Stimulated activated naive CD8-positive, alpha-beta T cell treated with anti-CD3 and anti-CD28 coated beads, Interleukin-15, Interleukin-2, amounts not matched to agents 100 ng/mL and 50 ng/mL, for 24 hours (primary cell): Measurements from ENCODE around the gene PTGIR.

Source experiments
- H3K27ac Mint-ChIP-seq: one replicate; pipeline ENCODE4 v1.8.0; 2021; ENCODE audit warnings: mild to moderate bottlenecking, mixed read lengths
- H3K27me3 Mint-ChIP-seq: one replicate; pipeline ENCODE4 v1.8.0; 2021; ENCODE audit warnings: mixed read lengths
- H3K36me3 Mint-ChIP-seq: one replicate; pipeline ENCODE4 v1.8.0; 2021; ENCODE audit warnings: low read depth, mixed read lengths
- H3K4me1 Mint-ChIP-seq: one replicate; pipeline ENCODE4 v1.8.0; 2021; ENCODE audit warnings: low read depth, mixed read lengths
- H3K4me3 Mint-ChIP-seq: one replicate; pipeline ENCODE4 v1.8.0; 2021; ENCODE audit warnings: mild to moderate bottlenecking, mixed read lengths
- H3K9me3 Mint-ChIP-seq: one replicate; pipeline ENCODE4 v1.8.0; 2021; ENCODE audit warnings: mixed read lengths

The PTGIR gene

DNA sequence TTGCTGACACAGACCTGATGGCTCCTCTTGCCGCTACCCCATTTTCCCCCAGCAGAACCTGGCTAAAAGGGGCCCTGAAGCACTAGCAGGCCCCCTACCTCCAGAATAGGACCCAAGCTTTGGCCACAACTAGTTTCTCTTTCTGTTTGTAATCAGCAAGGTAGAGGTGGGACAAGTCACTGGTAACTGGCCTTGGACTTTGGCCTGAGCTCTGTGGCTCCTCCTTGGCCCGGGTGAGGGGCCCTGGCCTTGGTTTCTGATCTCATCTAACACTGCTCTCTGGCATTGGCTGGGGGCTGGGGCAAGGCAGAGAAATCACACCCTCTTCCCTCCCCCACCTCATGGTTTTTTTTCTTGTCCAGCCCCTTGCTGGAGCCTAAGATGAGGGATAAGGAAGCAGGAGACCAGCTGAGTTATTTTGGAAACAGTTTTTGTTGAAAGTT is 21.7 kb downstream of the PTGIR start:
- peaks cover 14% of the 10 kb centered on the region for H3K9me3 Mint-ChIP-seq
- H3K27ac Mint-ChIP-seq = peak overlapping the region; percentile 98
- H3K4me1 Mint-ChIP-seq = peaks cover 51% of the 10 kb centered on the region
- H3K4me3 Mint-ChIP-seq = peak overlapping the region; percentile 97
- H3K36me3 Mint-ChIP-seq = peaks cover 43% of the 10 kb centered on the region
- no peaks in the 10 kb centered on the region for H3K27me3 Mint-ChIP-seq

- Mint-ChIP-seq H3K27ac (peak overlapping the region; percentile 98), H3K36me3 (peaks cover 36% of the 10 kb centered on the region), H3K9me3 (peaks cover 17% of the 10 kb centered on the region), H3K4me1 (peaks cover 45% of the 10 kb centered on the region), H3K4me3 (peak overlapping the region; percentile 97), H3K27me3 (no peaks in the 10 kb centered on the region)
These were observed 22.3 kb downstream of the PTGIR start for GRCh38 chr19:46602392-46603194.

DNA sequence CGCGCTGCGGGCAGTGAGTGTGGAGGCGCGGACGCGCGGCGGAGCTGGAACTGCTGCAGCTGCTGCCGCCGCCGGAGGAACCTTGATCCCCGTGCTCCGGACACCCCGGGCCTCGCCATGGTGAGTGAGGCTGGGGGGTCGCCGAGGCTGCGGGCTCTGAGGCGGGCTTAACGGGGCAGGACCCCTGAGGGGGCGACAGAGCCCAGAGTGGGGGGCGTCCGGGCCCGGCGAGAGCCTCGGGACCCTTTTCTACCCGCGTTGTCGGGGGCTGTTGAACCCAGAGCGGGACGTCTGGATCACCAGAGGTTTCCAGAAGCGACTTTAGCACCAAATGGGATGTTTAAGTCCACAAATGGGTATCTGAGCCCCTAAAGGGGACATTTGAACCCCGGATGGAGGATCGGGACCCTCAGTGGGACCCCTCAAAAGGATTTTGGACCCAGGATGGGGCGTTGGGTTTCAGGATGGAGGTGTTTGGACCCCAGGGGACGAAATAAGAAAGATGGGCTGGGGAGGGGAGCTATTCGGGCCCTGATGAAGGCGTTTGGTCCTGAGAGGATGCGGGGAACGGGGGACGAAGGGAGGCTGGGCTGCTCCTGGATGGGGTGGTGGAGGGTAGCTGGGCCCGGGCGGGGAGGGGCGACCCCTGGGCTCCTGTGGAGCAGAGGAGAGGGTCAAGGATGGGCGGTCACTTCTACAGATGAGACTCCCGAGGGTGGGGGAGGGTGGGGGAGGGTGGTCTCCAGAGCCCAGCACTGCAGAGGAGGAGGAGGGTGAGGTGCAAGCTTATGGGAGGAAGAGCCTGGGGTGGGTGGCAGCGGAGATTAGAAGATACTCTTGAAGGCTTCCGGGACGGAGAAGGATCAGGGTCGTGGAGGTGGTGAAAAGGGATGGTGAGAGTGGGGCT is 23.3 kb downstream of the PTGIR start, which contains the start of gene CALM3:
Gene CALM3, plus strand, starts transcription at position 13 of the 907 bp plus-strand sequence. Its CDS starts 105 bp downstream, at position 118.
- H3K4me3 Mint-ChIP-seq = peak within 1 kb of the TSS; percentile 97
- peak within 1 kb of the TSS; percentile 100 for H3K27ac Mint-ChIP-seq
- H3K9me3 Mint-ChIP-seq = peaks cover 17% of the 10 kb centered on the region
- peaks cover 28% of the 10 kb centered on the region for H3K36me3 Mint-ChIP-seq
- peaks cover 44% of the 10 kb centered on the region for H3K4me1 Mint-ChIP-seq
- H3K27me3 Mint-ChIP-seq = no peaks in the 10 kb centered on the region

GRCh38 chr19:46600384-46601317 is 24.2 kb downstream of the PTGIR start:
- Mint-ChIP-seq H3K27ac (peak overlapping the region; percentile 100), H3K4me1 (peaks cover 37% of the 10 kb centered on the region), H3K36me3 (peaks cover 20% of the 10 kb centered on the region), H3K4me3 (peak overlapping the region; percentile 97), H3K9me3 (peaks cover 17% of the 10 kb centered on the region), H3K27me3 (no peaks in the 10 kb centered on the region)

DNA sequence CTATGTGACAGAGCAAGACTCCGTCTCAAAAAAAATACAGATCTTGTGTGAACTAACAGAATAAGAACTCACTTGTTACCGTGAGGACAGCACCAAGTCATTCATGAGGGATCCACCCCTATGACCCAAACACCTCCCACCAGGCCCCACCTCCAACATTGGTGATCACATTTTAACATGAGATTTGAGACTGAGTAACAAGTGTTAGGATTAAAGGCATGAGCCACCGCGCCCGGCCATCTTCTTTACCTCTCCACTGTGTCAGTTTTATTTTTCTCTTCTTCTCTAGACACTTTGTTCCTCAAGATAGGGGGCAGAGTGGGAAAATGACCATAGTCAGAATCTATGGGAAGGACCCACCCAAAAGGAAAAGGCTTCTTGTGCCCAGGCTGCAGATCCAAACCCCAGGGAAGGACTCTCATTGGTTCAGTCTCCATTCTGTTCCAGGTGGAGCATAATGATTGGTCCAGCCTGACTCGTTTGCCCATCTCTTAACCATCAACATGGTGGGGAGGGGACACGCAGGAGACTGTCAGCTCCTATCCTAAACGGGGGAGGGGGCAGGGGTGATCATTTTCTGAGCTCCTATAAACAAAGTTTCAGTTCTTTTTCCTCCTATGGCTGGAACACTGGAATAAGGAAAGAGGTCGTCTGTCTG is 25.0 kb downstream of the PTGIR start:
- peak overlapping the region; percentile 100 for H3K27ac Mint-ChIP-seq
- H3K4me3 Mint-ChIP-seq = peak overlapping the region; percentile 97
- H3K27me3 Mint-ChIP-seq = no peaks in the 10 kb centered on the region
- H3K9me3 Mint-ChIP-seq = peaks cover 17% of the 10 kb centered on the region
- peaks cover 32% of the 10 kb centered on the region for H3K4me1 Mint-ChIP-seq
- H3K36me3 Mint-ChIP-seq = peaks cover 15% of the 10 kb centered on the region

DNA sequence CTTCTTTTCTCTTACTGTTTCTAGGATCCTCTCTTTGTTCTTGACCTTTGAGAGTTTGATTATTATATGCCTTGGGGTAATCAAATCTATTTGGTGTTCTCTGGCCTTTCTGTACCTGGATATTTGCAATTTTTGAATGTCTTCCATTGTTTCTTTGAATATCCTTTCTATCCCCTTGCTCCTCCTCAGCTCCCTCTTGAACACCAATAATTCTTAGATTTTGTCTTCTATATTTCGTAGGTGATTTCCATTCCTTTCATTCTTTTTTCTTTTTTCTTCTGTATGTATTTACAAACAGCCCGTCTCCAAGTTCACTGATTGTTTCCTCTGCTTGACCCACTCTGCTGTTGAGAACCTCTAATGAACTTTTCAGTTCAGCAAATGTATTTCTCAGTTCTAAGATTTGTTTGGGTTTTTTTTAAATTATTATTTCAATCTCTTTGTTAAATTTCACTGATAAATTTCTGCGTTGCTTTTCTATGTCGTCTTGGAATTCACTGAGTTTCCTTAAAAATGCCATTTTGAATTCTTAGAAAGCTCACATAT is 26.4 kb downstream of the PTGIR start:
- Mint-ChIP-seq H3K4me1 (peaks cover 22% of the 10 kb centered on the region), H3K36me3 (peaks cover 11% of the 10 kb centered on the region), H3K27me3 (no peaks in the 10 kb centered on the region), H3K9me3 (peaks cover 17% of the 10 kb centered on the region), H3K4me3 (no peak overlapping the region), H3K27ac (no peak overlapping the region)

DNA sequence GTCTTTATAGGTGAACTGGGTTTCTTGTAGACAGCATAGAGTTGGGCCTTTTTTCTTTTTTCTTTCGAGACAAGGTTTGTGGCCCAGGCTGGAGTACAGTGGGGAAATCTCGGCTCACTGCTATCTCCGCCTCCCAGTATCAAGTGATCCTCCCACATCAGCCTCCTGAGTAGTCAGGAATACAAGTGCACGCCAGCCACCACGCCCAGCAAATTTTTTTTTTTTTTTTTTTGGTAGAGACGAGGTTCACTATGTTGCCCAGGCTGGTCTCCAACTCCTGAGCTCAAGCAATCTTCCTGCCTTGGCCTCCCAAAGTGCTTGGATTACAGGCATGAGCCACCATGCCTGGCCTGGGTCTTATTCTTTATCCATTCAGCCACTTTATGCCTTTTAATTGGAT is 28.9 kb downstream of the PTGIR start:
- Mint-ChIP-seq H3K36me3 (no peaks in the 10 kb centered on the region), H3K27me3 (no peaks in the 10 kb centered on the region), H3K9me3 (peaks cover 17% of the 10 kb centered on the region), H3K4me3 (no peak overlapping the region), H3K27ac (no peak overlapping the region), H3K4me1 (peaks cover 9% of the 10 kb centered on the region)

DNA sequence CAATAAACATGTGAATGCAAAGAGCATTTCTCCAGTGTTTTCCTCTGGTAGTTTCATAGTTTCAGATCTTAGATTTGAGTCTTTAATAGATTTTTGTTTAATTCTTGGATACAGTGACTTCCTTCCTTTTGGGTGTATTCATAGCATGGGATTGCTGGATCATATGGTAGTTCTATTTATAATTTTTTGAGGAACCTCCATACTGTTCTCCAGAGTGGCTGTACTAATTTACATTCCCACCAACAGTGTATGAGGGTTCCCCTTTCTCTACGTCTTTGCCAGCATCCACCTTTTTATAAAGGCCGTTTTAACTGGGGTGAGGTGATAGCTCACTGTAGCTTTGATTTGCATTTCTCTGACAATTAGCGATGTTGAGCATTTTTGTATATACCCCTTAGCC is 33.0 kb downstream of the PTGIR start:
- H3K9me3 Mint-ChIP-seq = no peaks in the 10 kb centered on the region
- H3K36me3 Mint-ChIP-seq = no peaks in the 10 kb centered on the region
- H3K27me3 Mint-ChIP-seq = no peaks in the 10 kb centered on the region
- no peak overlapping the region for H3K4me3 Mint-ChIP-seq
- H3K27ac Mint-ChIP-seq = no peak overlapping the region
- no peaks in the 10 kb centered on the region for H3K4me1 Mint-ChIP-seq

DNA sequence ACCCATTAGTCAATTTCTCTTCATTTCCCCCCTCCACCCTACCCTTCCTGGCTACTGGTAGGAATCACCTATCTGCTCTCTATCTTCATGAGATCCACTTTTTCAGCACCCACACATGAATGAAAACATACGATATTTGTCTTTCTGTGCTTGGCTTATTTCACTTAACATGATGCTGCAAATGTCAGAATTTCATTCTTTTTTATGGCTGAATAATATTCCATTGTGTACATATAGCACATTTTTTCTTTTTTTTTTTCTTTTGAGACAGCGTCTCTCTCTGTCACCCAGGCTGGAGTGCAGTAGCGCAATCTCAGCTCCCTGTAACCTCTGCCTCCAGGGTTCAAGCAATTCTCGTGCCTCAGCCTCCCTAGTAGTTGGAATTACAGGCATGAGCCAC is 33.6 kb downstream of the PTGIR start:
- H3K4me3 Mint-ChIP-seq = no peak overlapping the region
- H3K27ac Mint-ChIP-seq = no peak overlapping the region
- no peaks in the 10 kb centered on the region for H3K36me3 Mint-ChIP-seq
- no peaks in the 10 kb centered on the region for H3K27me3 Mint-ChIP-seq
- H3K4me1 Mint-ChIP-seq = no peaks in the 10 kb centered on the region
- H3K9me3 Mint-ChIP-seq = no peaks in the 10 kb centered on the region

DNA sequence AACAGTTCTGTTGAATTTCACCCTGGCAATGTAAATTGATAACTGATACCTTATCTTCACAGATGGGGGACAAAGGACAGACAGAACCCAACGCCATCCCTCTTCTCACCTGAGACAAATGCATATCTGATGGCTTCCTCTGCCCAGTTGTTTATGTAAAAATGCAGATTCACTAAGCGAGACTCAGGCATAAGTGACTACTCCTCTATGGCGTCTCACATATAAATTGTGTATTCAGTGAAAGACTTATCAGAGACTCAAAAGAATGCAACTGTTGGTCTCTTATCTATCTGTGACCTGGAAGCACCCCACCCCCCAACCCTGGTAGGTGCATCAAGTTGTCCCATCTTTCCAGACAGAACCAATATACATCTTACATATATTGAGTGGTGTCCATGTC is 37.0 kb downstream of the PTGIR start:
- Mint-ChIP-seq H3K9me3 (no peaks in the 10 kb centered on the region), H3K36me3 (no peaks in the 10 kb centered on the region), H3K4me3 (no peak overlapping the region), H3K27ac (no peak overlapping the region), H3K4me1 (no peaks in the 10 kb centered on the region), H3K27me3 (no peaks in the 10 kb centered on the region)

DNA sequence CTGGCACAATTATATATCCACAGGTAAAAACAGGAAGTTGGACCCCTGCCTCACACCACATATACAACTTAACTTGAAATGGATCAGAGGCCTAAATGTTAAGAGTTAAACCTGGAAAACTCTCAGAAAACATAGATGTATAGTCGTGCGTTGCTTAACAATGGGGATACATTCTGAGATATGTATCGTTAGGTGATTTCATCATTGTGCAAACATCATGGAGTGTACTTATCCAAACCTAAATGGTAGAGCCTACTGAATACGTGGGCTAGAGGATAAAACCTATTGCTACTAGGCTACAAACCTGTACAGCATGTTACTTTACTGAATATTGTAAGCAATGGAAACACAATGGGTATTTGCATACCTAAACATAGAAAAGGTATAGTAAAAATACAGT is 38.6 kb downstream of the PTGIR start:
- Mint-ChIP-seq H3K4me3 (no peak overlapping the region), H3K9me3 (no peaks in the 10 kb centered on the region), H3K27ac (no peak overlapping the region), H3K4me1 (no peaks in the 10 kb centered on the region), H3K36me3 (no peaks in the 10 kb centered on the region), H3K27me3 (no peaks in the 10 kb centered on the region)

GRCh38 chr19:46585539-46585938 is 39.4 kb downstream of the PTGIR start:
- H3K4me3 Mint-ChIP-seq = no peak overlapping the region

DNA sequence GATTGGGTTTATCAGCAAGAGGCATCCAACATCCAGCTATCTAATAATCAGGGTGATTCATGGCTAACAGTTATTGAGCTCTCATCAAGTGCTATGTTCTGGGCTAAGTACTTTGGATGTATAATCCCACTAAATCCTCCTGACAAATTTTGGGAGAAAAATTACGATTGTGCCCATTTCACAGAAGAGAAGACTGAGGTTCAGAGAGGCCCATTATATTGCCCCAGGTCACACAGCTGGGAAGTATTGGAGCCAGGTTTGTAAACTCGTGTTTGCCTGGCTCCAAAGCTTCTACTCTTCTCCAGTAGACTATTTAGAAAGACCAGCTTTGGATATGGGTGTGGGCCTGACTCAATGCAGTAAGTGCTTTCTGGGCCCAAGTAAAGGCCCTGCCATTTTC is 44.6 kb downstream of the PTGIR start:
- H3K36me3 Mint-ChIP-seq = no peaks in the 10 kb centered on the region
- H3K4me1 Mint-ChIP-seq = peaks cover 12% of the 10 kb centered on the region
- H3K4me3 Mint-ChIP-seq = no peak overlapping the region
- no peak overlapping the region for H3K27ac Mint-ChIP-seq
- peaks cover 4% of the 10 kb centered on the region for H3K27me3 Mint-ChIP-seq
- no peaks in the 10 kb centered on the region for H3K9me3 Mint-ChIP-seq

More at GRCh38 chr19:46585539-46585938, 39.4 kb downstream of the PTGIR start:
- Mint-ChIP-seq H3K4me1 (no peaks in the 10 kb centered on the region), H3K9me3 (no peaks in the 10 kb centered on the region), H3K27ac (no peak overlapping the region), H3K27me3 (no peaks in the 10 kb centered on the region), H3K36me3 (no peaks in the 10 kb centered on the region)
